Measurements from ENCODE around the gene ERO1B.

The ERO1B gene

GRCh38 chr1:236176337-236177336, 105.1 kb downstream of the ERO1B start:
- peaks cover 0 to 74% (median 0%) of the 10 kb centered on the region in 11 experiments; a peak in 8 of 22 replicates for H4K20me1 ChIP-seq
- TF ChIP-seq Cebpa-rat (IDR thresholded peaks at IDR 0.05): no peak
- H3K4me2 ChIP-seq: no peak overlapping the region
- H3K9ac ChIP-seq: no peak overlapping the region
- H3K27ac ChIP-seq: no peak overlapping the region
- H3K9me3 ChIP-seq (replicated peaks in 1 of 11): no peaks in the 10 kb centered on the region
- no peak overlapping the region for H3K4me3 ChIP-seq
- H3K27me3 ChIP-seq: no peaks in the 10 kb centered on the region
- H3K36me3 ChIP-seq: peaks cover 9 to 99% (median 22%) of the 10 kb centered on the region in 11 experiments; a peak in 18 of 22 replicates
- H3K4me1 ChIP-seq: peaks cover 0 to 17% (median 8%) of the 10 kb centered on the region in 10 experiments; a peak in 12 of 20 replicates

- H3K9me3 ChIP-seq (replicated peaks in 1 of 11): no peaks in the 10 kb centered on the region
- H3K4me1 ChIP-seq: peaks cover 0 to 23% (median 12%) of the 10 kb centered on the region in 10 experiments; a peak in 12 of 20 replicates
- no peak for TF ChIP-seq Cebpa-rat (IDR thresholded peaks at IDR 0.05)
- no peaks in the 10 kb centered on the region for H3K27me3 ChIP-seq
- no peak overlapping the region for H3K4me2 ChIP-seq
- peaks cover 0 to 83% (median 0%) of the 10 kb centered on the region in 11 experiments; a peak in 8 of 22 replicates for H4K20me1 ChIP-seq
- no peak overlapping the region for H3K4me3 ChIP-seq
- H3K9ac ChIP-seq: no peak overlapping the region
- peaks cover 7 to 99% (median 19%) of the 10 kb centered on the region in 11 experiments; a peak in 18 of 22 replicates for H3K36me3 ChIP-seq
- H3K27ac ChIP-seq: no peak overlapping the region
Observed at GRCh38 chr1:236175642-236176336, 106.0 kb downstream of the ERO1B start.

GRCh38 chr1:236173174-236173767, 108.5 kb downstream of the ERO1B start:
- peaks cover 0 to 99% (median 9%) of the 10 kb centered on the region in 11 experiments; a peak in 12 of 22 replicates for H4K20me1 ChIP-seq
- H3K4me2 ChIP-seq: peak overlapping the region in 3 of 11 experiments; percentile 6 to 42 (median 36); a peak in 5 of 22 replicates
- no peak overlapping the region for H3K9ac ChIP-seq
- H3K36me3 ChIP-seq: peaks cover 0 to 99% (median 11%) of the 10 kb centered on the region in 11 experiments; a peak in 14 of 22 replicates
- H3K4me3 ChIP-seq: no peak overlapping the region
- H3K9me3 ChIP-seq (replicated peaks in 1 of 11): peaks cover 0 to 2% (median 0%) of the 10 kb centered on the region in 11 experiments; a peak in 2 of 22 replicates
- no peaks in the 10 kb centered on the region for H3K27me3 ChIP-seq
- no peak for TF ChIP-seq Cebpa-rat (IDR thresholded peaks at IDR 0.05)
- H3K4me1 ChIP-seq: peaks cover 0 to 27% (median 15%) of the 10 kb centered on the region in 10 experiments; a peak in 16 of 20 replicates
- H3K27ac ChIP-seq: no peak overlapping the region

- Histone ChIP-seq H3K27ac (no peak overlapping the region), H3K9me3 (replicated peaks in 1 of 11) (peaks cover 0 to 9% (median 4%) of the 10 kb centered on the region in 11 experiments; a peak in 12 of 22 replicates), H3K4me1 (peaks cover 0 to 27% (median 20%) of the 10 kb centered on the region in 10 experiments; a peak in 16 of 20 replicates), H4K20me1 (peaks cover 0 to 99% (median 12%) of the 10 kb centered on the region in 11 experiments; a peak in 14 of 22 replicates), H3K27me3 (no peaks in the 10 kb centered on the region), H3K4me3 (no peak overlapping the region), H3K4me2 (peak overlapping the region in 8 of 11 experiments; percentile 6 to 42 (median 20); a peak in 11 of 22 replicates), H3K9ac (no peak overlapping the region), H3K36me3 (peaks cover 0 to 94% (median 11%) of the 10 kb centered on the region in 11 experiments; a peak in 13 of 22 replicates)
- TF ChIP-seq Cebpa-rat (IDR thresholded peaks at IDR 0.05): no peak
Observed at GRCh38 chr1:236172041-236172579, 109.6 kb downstream of the ERO1B start.

- Histone ChIP-seq H3K9me3 (replicated peaks in 1 of 11) (peaks cover 21 to 38% (median 34%) of the 10 kb centered on the region in 11 experiments), H3K27ac (0 out of 22 replicates have a peak overlapping the region, but pooled peaks of 1 of the 11 experiments have one; percentile 23), H3K27me3 (peaks cover 0 to 9% (median 0%) of the 10 kb centered on the region in 11 experiments; a peak in 1 of 22 replicates), H3K4me3 (no peak overlapping the region), H3K9ac (no peak overlapping the region), H3K36me3 (peaks cover 6 to 92% (median 28%) of the 10 kb centered on the region in 11 experiments), H3K4me1 (peaks cover 1 to 44% (median 24%) of the 10 kb centered on the region in 10 experiments; a peak in 19 of 20 replicates), H4K20me1 (peaks cover 0 to 75% (median 10%) of the 10 kb centered on the region in 11 experiments; a peak in 13 of 22 replicates), H3K4me2 (peak overlapping the region in 4 of 11 experiments; percentile 15 to 62 (median 38); a peak in 6 of 22 replicates)
- TF ChIP-seq Cebpa-rat (IDR thresholded peaks at IDR 0.05): no peak
Observed at GRCh38 chr1:236168716-236169429, 112.9 kb downstream of the ERO1B start.

GRCh38 chr1:236167578-236167977, 114.2 kb downstream of the ERO1B start:
- Histone ChIP-seq H3K9ac (no peak overlapping the region), H3K27ac (0 out of 22 replicates have a peak overlapping the region, but pooled peaks of 1 of the 11 experiments have one; percentile 5), H3K9me3 (replicated peaks in 1 of 11) (peaks cover 33 to 51% (median 46%) of the 10 kb centered on the region in 11 experiments), H3K36me3 (peaks cover 9 to 88% (median 30%) of the 10 kb centered on the region in 11 experiments), H3K4me2 (peak overlapping the region in 2 of 11 experiments; percentile 24 to 36; a peak in 3 of 22 replicates), H3K4me3 (no peak overlapping the region), H3K4me1 (peaks cover 5 to 57% (median 31%) of the 10 kb centered on the region in 10 experiments; a peak in 19 of 20 replicates), H3K27me3 (peaks cover 0 to 9% (median 0%) of the 10 kb centered on the region in 11 experiments; a peak in 1 of 22 replicates), H4K20me1 (peaks cover 0 to 62% (median 10%) of the 10 kb centered on the region in 11 experiments; a peak in 13 of 22 replicates)
- no peak for TF ChIP-seq Cebpa-rat (IDR thresholded peaks at IDR 0.05)

- Histone ChIP-seq H3K36me3 (peaks cover 13 to 88% (median 35%) of the 10 kb centered on the region in 11 experiments), H3K27me3 (peaks cover 0 to 9% (median 0%) of the 10 kb centered on the region in 11 experiments; a peak in 1 of 22 replicates), H3K9me3 (replicated peaks in 1 of 11) (peaks cover 37 to 55% (median 50%) of the 10 kb centered on the region in 11 experiments), H3K4me1 (peaks cover 5 to 61% (median 28%) of the 10 kb centered on the region in 10 experiments; a peak in 19 of 20 replicates), H3K27ac (0 out of 22 replicates have a peak overlapping the region, but pooled peaks of 1 of the 11 experiments have one; percentile 5), H3K4me3 (no peak overlapping the region), H4K20me1 (peaks cover 0 to 58% (median 10%) of the 10 kb centered on the region in 11 experiments; a peak in 13 of 22 replicates), H3K9ac (no peak overlapping the region), H3K4me2 (peak overlapping the region in 2 of 11 experiments; percentile 3 to 36; a peak in 2 of 22 replicates)
- TF ChIP-seq Cebpa-rat (IDR thresholded peaks at IDR 0.05): no peak
Observed at GRCh38 chr1:236167154-236167553, 114.6 kb downstream of the ERO1B start.

Data from BLaER1 treated with 17β-estradiol and CSF1 and Interleukin-3, amounts not matched to agents 10 nM and 100 nM (cell line).